ENCODE results near the gene CDH11. TPM values are rescaled to one million over a fixed set of nuclear protein-coding genes. Genes with fewer than 3 reads are reported as not detected.

CDH11 gene
- total and polyA plus RNA-seq, 3 experiments from 2014 or later: not detected

GRCh38 chr16:64898159-64898558 is 223.7 kb downstream of the CDH11 start:
- Mint-ChIP-seq H3K9me3 (peaks cover 12 to 28% (median 13%) of the 10 kb centered on the region in 5 donors), H3K27me3 (no peaks in the 10 kb centered on the region), H3K36me3 (no peaks in the 10 kb centered on the region), H3K4me3 (no peak overlapping the region), H3K27ac (no peak overlapping the region), H3K4me1 (no peaks in the 10 kb centered on the region)
- Histone ChIP-seq H3K27me3 (ENCODE audit: insufficient read depth, low read length, poor library complexity, severe bottlenecking) (no peaks in the 10 kb centered on the region), H3K4me1 (ENCODE audit: insufficient read depth, low read length) (no peaks in the 10 kb centered on the region), H3K36me3 (ENCODE audit: insufficient read depth, low read length) (no peaks in the 10 kb centered on the region), H3K27ac (ENCODE audit: low read depth, low read length) (no peak overlapping the region), H3K4me3 (ENCODE audit: low read length) (no peak overlapping the region), H3K9me3 (ENCODE audit: low read length) (no peaks in the 10 kb centered on the region)
- ChIA-PET CTCF (no interaction called here), POLR2A (no interaction called here)
- no peak for DNase-seq

All from CD8-positive, alpha-beta memory T cell (primary cell).